HG02642 (cell line): ENCODE measurements around the gene DYDC1.
"Not testable (repeated sequence)": the region's sequence is repeated elsewhere in the genome, so short reads cannot be mapped to it uniquely, and the experiment has no call there.

Source experiments
- ATAC-seq: cut with Tn5 transposase; IDR thresholded peaks from one replicate; pipeline ENCODE4 v1.9.1; 2021; ENCODE audit warnings: mild to moderate bottlenecking; ENCODE audit not compliant: unreplicated experiment, poor library complexity

The DYDC1 gene

DNA sequence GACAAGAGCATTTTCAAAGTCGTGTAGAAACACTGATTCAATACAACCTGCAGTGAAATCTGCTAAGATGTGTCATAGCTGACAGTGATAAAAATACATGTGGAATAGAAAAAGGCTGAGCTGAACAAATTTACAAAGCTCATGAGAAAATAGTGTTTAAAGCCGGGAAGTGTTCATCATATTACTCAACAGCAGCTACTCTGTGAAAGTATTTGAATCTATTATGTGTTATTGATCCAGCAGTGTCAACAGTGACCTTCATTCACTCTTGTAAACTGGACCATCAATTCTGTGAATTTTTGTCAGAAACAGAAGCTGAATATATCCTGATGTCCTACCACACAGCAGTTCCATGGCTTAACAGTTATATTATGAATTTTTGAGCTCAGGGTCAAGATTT, 11.6 kb downstream of the DYDC1 start:
- no peak for ATAC-seq

- no peak for ATAC-seq
Observed at GRCh38 chr10:80344276-80344675, 12.3 kb downstream of the DYDC1 start.

- no peak for ATAC-seq
Observed at GRCh38 chr10:80333983-80334382, 22.6 kb downstream of the DYDC1 start.

GRCh38 chr10:80324891-80325364, 31.6 kb downstream of the DYDC1 start:
- no peak for ATAC-seq

DNA sequence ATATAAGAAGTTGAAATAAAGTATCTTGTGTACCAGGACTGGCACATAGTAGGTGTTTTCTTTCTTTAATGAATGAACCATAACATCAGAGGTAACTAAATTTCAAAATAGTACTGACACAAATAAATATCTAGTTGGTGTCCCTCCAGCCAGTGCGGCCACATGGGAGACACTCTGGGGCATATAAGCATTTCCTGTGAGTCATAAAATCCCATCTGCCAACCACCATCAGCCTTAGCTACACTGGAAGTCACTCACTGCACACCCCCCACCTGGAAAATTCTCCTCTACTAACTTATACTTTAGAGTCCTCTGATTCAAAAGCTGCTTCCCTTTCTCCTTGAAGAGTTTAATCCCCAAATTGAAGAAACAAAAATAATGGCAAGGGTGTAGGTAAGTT, 32.5 kb downstream of the DYDC1 start:
- no peak for ATAC-seq

- no peak for ATAC-seq
Observed at GRCh38 chr10:80323311-80323710, 33.2 kb downstream of the DYDC1 start.

DNA sequence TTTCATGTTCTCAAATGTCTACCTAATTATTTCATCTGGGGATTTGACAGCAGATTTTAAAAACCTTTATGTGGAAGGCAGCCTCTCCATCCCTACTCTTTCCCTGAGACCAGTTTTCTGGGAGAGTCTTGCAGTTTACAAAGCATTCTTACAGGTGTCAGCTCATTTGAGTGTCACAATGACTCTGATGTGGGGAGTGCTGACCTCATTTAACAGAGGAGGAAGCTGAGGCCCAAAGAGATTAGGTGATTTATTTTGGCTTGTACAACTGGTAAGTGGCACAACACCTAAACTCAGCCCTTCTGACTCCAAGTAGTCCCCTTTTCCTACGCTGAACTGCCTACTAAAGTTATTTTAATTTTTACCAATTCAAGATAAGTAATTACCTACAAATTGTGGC, 33.8 kb downstream of the DYDC1 start:
- ATAC-seq: no peak

- no peak for ATAC-seq
Observed at GRCh38 chr10:80322158-80322557, 34.4 kb downstream of the DYDC1 start.

DNA sequence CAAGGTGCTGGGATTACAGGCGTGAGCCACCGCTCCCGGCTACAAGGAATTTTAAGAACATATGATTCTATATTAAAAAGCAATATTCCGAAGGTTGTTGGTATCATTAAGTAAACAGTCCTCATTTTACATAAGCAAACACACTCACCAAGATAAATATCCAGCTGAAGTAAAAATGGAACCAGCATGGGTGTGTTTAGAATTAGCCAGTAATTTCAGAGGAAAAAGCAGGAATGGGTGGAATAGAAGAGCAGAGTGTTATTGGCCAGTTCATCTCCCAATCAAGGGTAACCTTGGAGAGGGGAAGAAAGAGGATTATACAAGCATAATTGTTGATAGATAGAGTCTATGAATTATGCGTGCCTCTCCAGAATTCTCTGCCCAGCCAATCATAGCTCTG, 35.4 kb downstream of the DYDC1 start:
- ATAC-seq: no peak

DNA sequence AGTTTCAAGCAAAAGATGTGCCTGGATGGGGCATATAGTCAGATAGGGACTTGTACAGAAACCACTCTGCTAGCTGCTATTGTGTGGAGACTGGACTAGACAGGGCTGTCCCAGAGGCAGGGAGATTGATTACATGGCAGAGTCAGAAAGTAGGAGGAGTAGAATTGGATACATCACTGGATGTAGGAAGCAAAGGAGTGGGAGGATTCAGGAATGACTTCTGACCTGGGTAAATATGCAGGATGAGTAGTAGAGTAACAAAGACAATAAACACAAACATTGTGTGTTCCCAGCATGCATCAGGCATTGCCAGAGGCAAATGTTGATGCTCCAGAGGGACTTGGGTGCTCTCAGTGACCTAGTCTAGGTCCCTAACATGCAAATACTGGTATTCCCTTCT, 36.2 kb downstream of the DYDC1 start:
- ATAC-seq: no peak

GRCh38 chr10:80319725-80320290, 36.7 kb downstream of the DYDC1 start:
- no peak for ATAC-seq

DNA sequence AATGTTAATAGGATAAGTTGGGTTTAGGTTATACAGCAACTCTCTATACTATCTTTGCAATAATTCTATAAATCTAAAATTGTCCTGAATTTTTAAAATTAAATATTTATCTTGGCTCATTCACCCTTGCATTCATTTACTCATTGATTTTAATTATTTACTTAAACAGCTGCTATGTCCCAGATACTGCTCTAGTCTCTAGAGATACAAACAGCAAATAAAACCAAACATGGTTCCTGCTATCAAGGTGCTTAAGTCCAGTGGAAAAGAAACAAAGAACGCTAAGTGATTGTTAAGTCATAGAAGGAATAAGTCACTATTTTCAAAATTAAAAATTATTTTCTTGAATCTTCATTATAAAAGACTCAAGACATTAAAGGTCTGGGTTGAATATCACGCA, 37.2 kb downstream of the DYDC1 start:
- ATAC-seq: no peak

DNA sequence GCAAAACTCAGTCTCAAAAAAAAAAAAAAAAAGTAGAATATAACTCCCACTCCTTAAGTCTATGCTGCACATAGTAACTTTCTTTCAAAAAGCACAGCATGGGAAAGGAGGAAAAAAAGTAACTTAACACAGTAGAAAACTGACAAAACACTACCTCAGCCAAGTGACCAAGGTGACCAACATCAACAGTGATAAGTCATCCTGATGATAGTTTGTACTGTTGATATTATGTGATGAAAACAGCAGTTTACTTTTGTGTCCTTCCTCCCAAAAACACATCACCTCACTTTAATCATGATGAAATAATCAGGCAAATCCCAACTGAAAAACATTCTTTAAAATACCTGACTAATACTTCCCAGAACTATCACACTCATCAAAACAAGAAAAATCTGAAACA, 37.8 kb downstream of the DYDC1 start:
- ATAC-seq: no peak

GRCh38 chr10:80315391-80315790, 41.2 kb downstream of the DYDC1 start:
- no peak for ATAC-seq

GRCh38 chr10:80313523-80313922, 43.0 kb downstream of the DYDC1 start:
- ATAC-seq: no peak

DNA sequence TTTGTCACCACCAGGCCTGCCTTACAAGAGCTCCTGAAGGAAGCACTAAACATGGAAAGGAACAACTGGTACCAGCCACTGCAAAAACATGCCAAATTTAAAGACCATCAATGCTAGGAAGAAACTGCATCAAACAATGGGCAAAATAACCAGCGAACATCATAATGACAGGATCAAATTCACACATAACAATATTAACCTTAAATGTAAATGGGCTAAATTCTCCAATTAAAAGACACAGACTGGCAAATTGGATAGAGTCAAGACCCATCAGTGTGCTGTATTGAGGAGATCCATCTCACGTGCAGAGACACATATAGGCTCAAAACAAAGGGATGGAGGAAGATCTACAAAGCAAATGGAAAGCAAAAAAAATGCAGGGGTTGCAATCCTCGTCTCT, 50.6 kb downstream of the DYDC1 start:
- not testable (repeated sequence) for ATAC-seq

GRCh38 chr10:80296942-80297341, 59.6 kb downstream of the DYDC1 start:
- ATAC-seq: no peak

GRCh38 chr10:80292607-80293239, 63.8 kb downstream of the DYDC1 start:
- ATAC-seq: no peak

DNA sequence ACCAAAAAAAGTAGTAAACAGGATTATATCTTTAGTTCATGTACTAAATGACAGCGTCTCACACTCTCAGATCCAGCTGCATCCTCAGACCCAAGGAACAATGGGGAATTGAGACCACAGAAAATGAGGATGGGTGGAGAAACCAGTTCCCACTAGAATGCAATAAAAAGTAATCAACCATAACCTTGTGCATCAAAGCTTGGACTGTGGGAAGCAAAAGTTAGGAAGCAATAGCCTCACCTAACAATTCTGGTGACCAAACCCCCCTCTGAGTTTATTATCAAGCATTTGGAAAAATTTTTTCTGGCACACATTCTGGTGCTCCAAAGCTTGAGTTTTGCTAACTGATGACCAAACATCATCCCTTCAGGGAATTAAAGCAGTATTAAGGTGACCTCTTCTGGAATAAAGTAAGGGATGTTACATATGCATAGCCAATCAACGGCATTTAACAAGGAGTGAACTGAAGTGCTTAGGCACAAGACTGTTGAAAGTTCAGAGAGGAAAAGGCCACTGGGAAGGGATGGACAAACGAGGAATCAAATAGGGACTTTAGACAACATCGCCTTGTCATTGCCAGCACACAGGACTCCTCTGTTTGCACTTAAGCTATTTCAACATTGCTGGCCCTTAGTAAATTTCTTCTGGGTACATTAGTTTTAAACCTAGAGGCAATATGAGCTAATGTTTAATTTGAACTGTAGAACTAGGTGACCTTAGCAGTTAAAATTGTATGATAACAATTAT, 65.9 kb downstream of the DYDC1 start:
- ATAC-seq: no peak

- no peak for ATAC-seq
Observed at GRCh38 chr10:80289451-80290287, 66.9 kb downstream of the DYDC1 start, which contains the start of gene MAT1A. Gene MAT1A (minus strand): TSS chr10:80289658. CDS start chr10:80289423, 235 bp downstream.

DNA sequence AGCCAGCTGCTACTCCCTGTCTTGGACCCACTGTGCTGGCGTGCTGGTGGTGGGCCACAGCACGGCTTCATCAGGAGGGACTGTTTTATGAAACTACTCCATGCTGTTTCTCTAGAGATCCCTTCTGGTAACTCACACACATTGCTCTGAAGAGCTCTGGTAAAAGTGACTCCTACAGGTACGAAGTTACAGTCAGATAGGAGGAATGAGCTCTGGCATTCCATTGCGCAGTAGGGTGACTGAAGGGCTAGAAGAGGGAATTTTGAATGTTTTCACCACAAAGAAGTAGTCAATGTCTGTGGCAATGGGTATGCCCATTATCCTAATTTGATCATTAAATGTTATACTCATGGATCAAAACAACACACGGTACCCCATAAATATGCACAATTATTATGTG, 67.7 kb downstream of the DYDC1 start:
- no peak for ATAC-seq
